GM21447 (cell line): ENCODE measurements around the gene FGGY.
"Not testable (repeated sequence)": the region's sequence is repeated elsewhere in the genome, so short reads cannot be mapped to it uniquely, and the experiment has no call there.

Source experiments
- ATAC-seq: cut with Tn5 transposase; IDR thresholded peaks from one replicate; pipeline ENCODE4 v1.9.1; 2021; ENCODE audit not compliant: unreplicated experiment

FGGY gene

DNA sequence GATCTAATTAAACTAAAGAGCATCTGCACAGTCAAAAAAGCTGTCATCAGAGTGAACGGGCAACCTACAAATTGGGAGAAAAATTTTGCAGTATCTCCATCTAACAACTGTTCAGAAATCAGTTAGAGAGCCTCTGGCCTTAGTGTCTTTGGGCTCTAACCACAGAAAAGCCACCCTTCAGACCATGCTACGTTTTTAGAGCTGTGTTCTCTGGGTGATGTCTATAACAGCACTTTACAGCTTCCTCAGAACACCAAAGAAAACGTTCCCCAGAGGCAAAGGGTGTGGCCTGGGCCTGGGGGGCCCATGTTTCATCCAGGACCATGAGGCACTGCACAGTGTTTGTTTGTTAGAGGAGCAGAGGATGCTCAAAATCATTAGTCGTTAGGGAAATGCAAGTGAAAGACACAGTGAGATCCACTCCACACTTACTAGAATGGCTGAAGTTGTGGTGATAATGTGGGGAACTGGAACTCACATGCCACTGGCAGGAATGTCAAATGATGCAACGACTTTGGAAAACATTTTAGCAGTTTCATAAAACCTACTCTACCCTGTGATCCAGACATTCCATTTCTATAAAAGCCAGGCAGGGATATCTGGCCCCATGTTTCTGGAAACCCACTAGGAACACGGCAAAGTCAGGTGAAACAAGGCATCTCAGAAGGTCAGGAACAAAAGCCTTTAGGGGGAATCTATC is 267.4 kb downstream of the FGGY start:
- no peak for ATAC-seq

DNA sequence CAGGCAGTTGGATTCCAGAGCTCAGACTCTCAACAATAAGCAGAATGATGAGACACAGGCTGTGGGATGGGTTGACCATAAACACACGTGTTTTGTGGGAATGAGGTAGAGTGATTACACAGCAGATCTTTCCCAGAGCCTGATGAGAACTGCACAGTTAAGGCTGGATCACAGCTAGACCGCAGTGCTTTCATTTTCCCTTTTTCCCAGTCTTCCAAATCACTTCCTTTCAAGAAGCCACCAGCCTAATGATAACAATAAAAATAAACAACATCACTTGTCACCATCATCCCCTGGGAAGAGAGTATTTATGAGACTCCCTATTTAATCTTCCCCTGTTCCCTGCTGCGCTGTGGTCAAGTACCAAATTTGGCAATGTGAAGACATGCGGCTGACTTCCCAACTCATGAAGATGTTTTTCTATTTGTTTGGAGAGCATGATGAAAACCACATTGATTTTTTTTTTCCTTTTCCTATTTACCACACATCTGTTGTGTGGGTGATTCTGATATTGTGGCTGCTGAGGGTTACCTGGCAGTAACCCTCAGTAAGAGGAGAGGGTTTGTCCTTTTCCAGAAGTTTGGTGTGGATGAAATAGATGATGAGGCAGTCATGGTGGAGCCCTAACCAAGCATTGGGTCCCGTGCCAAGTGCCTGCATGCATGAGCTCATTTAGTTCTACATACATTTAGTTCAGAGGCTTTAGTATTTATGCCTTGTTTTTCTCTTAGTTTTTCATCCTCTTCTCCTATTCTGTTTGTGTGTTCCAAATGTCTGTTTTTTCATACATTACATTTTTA is 268.9 kb downstream of the FGGY start:
- no peak for ATAC-seq

DNA sequence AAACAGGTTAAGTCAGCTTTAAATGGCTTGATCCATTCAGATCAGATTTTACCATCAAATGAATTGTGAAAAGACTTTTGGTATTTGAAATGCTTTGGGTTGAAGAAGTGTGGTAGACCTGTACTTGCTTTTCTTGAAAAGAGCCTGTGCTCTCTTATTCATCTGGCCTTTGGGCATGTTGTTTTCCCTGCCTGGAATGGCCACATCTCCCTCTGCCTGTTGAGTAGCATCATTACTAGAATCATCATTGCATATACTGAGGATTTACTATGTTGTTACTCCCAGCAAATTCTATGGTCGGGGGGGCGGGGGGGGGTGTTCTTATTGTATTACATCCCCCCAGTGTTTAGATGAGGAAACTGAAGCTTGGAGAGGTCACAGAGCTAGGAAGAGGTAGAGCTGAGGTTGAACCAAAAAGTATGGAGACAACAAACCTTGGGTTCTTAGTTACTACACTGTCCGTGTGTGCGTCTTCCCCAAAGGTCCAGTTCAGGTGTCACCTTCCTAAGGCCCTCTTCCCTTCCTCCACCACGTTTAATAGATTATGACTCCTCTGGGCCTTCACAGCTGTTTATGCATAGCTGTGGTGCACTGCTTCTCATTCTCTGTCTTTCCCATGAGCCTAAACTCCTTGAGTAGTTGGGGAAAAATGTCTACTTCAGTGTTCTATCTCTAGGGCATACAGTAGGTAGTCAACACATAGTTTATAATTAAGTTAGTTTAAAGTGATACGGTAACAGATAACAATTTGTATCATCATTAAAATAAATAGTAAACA is 271.5 kb downstream of the FGGY start:
- no peak for ATAC-seq

DNA sequence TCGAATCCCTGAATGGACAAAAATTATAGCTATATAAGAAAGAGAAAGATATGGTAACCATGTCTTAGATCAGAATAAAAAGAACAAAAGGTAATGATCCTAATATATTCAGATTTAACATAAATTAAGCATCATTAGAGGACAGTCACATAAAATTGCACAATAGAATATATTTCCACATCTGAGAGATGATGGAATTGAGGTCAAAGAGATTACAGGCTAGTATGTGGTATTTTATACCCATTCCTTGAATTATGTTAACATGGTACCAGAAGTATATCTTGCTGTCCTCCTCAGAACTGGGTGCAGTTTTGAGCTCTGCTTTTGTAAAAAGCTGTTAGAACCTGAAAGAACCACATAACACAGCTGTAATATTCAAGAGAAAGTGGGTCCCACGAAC is 272.3 kb downstream of the FGGY start:
- no peak for ATAC-seq

DNA sequence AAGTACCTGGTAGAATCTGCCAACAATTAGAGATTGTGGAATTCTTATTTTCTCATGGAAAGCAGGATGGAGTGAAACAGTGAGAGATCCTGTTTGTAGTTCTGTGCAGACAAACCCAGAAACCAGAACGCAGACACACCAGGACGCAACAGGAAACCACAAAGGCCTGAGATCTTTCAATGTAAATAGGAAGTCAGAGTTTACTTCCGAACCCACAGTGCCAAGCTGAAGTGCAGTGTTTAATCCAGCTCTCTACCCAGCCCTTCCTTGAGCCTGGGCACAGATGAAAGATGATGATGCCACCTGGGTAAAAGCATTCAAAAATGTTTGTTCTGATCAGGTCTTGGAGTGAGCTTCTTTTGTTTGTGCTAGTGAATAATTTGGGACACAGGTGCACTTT is 273.6 kb downstream of the FGGY start:
- peak; percentile 94 for ATAC-seq

DNA sequence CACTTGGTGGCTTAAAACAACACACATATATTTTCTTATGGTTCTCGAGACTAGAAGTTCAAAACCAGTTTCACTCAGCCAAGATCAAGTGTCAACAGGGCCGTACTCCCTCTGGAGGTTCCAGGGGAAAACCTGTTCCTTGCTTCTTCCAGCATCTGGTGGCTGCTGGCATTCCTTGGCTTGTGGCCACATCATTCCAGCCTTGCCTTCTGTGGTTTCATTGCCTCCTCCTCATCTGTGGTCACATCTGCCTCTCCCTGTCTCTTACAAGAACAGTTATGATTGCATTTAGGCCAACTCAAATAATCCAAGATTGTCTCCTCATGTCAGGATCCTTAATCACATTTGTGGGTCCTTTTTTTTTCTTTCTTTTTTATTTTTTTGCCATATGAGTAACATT is 277.2 kb downstream of the FGGY start:
- ATAC-seq, result no peak

DNA sequence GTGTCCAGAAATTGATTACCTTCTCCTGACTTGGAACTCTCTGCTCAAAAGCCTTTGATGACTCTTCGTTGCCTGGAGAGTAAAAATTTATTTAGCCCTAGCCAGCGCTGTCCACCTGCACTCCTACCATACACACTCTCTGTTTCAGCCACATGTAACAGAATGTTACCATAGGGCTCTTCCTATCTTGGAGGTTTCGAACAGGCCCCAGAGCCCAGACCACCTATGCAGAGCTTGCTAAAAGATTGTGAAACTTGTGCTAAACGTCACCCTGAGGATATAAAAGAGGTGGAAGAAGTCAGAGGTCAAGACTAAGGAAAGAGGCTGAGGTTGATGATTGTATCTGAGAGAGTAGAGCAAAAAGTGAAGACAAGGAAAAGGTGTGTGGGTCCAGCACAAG is 280.9 kb downstream of the FGGY start:
- ATAC-seq, result no peak

DNA sequence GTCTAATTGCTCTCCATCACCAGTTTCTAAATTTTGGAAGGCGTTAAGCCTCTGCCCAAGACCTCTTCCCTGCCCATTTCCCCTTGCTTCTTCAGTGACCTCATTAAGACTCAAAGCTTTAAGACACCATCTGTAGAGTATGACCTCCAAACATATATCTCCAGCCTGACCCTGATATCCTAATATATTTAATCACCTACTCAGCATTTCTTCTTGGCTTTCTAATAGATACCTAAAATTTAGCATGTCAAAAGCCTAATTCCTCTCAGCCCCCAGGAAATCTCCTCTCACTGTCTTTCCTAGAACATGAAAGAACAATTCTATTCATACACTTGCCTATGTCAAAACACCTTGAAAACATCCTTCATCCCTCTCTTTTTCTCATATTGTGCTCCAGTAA is 282.3 kb downstream of the FGGY start:
- no peak for ATAC-seq

DNA sequence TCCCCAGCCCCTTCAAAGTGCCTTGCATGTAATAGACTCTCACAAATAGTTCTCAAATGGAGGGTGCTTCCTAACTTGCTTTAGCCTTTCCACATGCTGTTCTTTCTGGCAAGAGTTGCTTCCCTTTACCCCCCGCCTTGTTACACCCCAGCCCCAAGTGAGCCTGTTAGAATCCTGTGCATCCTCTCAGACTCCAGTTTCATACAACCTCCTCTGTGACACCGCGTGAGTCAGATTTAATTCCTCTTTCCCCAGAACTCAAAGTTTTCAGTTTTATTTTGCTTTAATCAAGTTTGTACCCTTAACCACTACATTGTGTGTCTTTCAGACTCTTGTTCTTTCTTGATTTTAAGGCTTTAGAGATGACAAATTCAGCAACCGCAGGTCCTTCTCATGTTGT is 283.4 kb downstream of the FGGY start:
- no peak for ATAC-seq

DNA sequence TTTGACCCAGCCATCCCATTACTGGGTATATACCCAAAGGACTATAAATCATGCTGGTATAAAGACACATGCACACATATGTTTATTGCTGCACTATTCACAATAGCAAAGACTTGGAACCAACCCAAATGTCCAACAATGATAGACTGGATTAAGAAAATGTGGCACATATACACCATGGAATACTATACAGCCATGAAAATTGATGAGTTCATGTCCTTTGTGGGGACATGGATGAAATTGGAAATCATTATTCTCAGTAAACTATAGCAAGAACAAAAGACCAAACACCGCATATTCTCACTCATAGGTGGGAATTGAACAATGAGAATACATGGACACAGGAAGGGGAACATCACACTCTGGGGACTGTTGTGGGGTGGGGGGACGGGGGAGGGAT is 295.5 kb downstream of the FGGY start:
- not testable (repeated sequence) for ATAC-seq

DNA sequence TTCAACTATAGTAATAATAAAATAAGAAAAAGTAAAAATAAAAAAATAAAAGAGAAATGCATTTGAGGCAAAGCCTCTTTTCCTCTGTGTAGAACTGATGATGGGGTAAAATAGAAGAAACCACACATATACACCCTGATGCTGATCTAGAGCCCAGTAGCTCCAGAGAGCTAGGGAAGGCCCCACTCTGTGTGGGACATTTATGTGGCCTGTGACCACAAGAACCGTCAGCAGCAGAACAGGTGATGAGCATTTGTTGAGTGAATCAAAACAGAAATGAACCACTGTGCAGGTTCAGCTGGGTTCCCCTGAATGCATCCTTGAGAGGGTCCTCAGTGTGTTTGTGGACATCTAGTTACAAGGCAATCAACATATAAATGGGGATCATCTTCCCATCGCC is 296.0 kb downstream of the FGGY start:
- ATAC-seq, result no peak

DNA sequence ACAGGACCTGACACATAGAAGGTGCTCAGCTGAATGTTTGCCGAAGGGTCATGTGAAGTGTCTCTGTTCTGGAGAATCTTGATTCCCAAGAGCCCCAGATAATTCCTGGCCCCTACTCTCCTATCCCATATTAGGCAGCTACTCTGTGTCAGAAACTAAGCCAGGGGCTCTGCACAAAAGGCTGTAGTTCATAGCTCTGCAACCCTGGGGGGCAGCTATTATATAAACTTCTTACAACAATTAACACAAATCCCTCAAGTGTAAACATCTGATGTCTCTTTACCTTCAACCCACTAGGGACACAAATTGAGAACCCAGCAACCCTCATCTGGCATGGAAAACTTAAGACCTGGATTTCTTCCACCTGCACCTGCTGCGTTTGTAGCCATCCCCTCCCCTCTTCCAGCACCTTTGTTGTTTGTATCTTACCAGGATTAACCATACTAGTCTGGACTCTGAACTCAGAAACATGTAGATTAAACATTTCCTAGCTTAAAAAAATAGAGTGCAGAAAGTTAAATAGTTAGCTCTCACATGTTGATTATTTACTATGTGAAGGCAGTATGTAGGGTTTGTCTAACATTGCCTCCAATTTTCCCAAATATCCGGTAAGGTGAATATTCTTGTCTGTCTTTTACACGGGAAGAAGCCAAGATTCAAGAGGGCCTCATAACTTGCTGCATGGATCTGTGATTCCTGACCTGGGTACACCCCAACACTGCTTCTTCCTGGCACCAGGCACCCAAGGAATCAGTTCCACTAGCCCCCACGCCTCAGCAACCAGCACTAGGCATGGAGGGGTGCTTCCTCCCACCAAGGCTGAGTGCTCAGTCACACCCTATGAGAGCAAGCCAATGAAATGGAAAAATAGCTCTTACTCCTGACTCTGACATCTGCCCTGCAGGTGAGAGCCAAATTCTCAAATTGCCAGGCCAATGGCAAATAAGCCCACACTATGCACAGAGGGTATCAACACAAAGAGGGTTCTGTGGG is 297.2 kb downstream of the FGGY start:
- ATAC-seq, result no peak

DNA sequence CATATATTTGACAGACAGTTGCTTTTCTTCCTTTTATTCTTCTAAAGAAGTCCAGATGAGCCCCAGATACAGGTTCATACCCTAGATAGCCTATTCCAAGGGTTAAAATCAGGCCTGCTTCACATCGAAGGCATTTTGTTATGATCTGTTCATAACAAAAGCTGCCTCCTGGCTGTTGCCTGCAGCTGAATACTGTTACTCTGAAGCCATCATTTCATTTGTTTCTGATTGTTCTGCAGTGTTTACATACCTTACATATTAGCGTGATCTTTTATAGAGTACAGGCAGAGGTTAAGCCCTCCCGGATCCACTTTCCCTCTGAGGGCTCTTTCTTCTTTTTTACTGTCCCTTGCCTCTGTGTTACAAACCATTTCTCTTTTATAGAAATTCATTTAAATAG is 298.9 kb downstream of the FGGY start:
- ATAC-seq, result no peak

DNA sequence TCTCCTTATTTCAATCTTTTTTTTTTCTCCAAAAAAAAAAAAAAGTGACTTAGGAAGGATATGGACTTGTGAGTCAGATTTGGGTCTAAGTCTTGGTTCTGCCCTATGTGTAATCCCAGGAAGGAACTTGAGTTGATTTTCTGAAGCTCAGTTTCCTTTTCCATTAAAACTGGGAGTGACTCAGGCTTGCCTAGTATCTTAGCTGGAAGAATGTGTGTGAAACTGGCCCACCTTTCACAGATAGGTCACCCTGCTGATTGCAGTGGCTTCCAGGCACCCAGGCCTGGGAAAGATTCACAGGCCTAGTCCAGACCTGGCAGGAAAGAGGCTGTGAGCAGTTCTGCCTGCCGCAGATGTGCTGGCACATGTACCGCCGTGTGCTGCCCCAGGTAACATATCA is 299.5 kb downstream of the FGGY start:
- ATAC-seq, result no peak

DNA sequence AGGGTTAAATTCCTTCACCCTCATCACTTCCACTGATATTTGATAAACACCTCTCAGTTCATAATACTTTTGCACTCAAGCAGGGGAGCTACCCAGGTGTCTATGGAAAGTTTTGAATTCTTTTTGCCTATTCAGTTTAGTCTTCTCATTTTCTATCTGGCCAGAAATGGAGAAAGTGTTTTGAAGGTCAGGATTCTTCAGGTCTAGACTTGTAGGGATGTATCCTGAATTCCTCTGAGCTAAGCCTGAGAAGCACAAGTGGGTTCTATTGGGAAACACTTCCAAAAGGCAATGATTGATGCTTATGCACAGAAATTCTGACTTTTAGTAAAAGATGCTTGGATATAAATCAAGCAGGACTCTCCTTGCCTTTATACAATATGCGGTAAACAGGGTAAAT is 300.1 kb downstream of the FGGY start:
- ATAC-seq, result no peak

DNA sequence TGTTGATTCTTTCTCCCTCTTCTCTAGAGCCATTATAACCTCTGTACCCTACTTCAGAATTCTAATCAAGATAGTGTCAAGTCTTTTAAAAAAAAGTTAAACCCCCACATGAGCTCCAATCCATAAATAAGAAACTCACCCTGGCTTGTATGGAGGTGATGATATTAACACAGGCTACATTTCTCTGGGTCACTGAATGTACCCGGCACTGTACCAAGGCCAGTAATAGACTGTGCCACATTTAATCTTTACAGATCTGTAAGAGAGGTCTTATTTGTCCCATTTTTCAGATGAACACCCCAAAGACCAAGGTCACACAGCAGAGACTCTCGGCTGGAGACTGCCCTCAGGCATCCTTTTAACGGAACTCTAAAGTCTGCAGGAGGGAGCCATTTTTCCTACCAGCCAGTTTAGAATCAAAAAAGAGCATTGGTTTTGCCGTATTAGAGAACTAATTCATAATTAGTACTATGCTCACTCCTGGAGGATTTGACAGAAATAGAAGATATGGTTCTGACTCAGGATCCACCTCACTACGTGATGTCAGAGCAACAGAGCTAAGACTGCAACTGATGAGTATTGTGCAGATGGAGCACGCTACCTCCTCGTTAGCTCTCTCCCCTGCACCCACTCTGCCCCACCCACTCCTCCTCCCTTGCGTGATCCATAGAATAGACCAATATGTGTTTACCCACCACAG is 300.7 kb downstream of the FGGY start:
- ATAC-seq, result no peak

DNA sequence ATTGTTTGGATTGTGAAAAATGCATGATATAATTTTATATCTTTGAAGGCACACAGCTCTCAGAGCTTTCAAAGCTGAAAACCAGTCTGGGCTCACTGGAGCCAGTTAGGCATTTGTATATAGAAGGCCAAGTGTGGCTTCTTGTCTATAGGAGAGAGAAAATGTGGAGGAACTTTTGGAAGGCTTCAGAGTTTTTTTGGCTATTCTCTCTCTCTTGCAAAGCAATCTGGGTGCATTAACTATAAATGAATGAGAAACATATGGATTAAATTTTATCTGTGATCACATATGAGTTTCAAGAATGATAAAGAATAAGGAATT is 301.2 kb downstream of the FGGY start:
- no peak for ATAC-seq

DNA sequence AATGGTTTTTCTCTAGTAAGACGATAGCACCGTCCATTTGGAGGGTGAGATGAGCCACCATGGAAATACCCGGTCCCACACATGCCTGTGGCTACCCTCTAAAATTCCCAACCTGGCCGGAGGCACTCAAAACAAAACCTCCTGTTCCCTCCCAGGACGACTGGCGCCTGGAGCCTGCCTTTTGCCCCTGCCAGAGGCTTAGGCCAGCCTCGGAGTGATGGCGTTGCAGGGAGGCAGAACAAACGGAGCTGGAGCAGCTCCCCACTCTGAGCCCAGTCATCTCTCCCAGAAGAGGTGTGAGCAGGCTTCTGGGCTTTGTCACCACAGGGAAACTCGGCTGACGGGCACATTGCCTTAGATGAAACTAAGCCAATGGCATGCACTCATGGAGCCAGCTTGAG is 304.1 kb downstream of the FGGY start:
- no peak for ATAC-seq

DNA sequence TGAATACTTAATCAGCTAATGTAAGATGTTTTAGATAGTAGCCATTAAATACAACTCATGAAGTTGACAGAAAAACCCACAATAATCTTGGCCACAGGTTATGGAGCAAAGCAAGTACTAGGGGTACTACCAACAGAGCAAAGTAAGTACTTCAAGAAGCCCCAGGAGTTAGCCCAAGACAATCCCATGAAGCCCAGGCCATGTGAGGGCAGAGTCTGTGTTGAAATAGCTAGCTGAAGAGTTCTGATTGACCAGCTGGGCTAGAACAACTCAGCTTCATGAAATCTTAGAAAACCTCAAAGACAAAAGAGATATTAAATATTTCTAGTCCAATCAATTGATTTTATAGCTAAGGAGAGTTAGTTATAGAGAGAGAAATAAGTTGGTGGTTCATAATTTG is 304.9 kb downstream of the FGGY start:
- no peak for ATAC-seq

DNA sequence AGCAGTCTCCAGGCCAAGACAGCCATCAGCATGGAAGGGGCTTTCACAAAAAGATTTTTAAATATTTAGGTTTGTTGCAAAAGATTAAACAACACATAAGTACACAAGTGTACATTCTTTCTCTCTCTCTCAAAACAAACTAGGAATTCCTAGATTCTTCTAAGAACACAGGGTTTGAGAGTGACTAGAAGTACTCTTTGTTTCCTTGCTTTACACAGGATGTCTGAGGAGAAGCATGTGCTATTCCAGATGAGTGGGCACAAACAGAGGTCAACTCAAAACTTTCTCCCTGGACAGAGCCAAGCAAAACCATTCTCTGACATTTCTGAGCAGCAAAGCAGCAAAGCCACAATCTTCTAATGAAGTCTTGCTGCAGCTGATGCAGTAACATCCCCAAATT is 307.3 kb downstream of the FGGY start:
- ATAC-seq, result no peak
